ENCODE data around the gene WDSUB1.

WDSUB1 gene

GRCh38 chr2:159265171-159265576 lies 21.3 kb downstream of the WDSUB1 start:
- DNase-seq = peak; percentile 90

DNA sequence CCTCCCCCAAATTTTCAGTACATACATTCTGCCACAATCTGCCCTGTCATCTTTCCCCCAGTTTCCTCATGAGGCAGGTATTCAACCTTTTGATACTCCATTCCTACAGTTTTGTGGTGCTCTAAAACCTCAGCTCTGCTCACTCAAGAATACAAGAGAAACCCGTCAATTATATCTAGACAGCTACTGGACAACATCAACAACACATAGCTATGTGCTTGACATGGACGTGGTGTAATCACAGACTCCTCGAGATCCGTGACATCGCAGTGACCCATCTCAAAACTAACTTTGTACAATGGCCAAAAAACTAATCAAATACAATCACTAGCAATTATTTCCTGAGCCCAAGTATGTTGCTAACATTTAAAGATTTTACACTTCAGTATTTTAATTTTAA lies 23.6 kb downstream of the WDSUB1 start:
- DNase-seq = no peak

GRCh38 chr2:159262226-159262625 lies 24.3 kb downstream of the WDSUB1 start:
- no peak for DNase-seq

- no peak for DNase-seq
Observed at GRCh38 chr2:159256159-159256558, 30.3 kb downstream of the WDSUB1 start.

DNA sequence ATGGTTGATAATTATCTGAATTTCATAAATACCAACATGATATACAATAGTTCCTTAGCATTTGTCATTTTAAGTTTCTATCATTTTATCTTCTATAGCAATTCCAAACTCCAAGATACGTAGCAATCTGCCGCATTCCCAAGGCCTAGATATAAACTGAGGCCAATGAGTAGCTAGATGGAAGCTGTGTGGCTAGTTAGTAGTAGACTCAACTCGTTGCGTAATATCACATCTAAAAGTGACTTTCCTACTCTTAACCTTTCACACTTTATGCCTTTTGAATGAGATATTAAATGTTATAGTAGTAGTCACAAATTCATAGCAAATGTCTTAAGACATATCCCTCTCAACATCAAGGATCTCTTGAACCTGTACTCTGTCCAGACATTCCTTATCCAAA lies 33.6 kb downstream of the WDSUB1 start:
- no peak for DNase-seq

GRCh38 chr2:159251296-159252173 lies 35.0 kb downstream of the WDSUB1 start:
- DNase-seq = no peak

DNA sequence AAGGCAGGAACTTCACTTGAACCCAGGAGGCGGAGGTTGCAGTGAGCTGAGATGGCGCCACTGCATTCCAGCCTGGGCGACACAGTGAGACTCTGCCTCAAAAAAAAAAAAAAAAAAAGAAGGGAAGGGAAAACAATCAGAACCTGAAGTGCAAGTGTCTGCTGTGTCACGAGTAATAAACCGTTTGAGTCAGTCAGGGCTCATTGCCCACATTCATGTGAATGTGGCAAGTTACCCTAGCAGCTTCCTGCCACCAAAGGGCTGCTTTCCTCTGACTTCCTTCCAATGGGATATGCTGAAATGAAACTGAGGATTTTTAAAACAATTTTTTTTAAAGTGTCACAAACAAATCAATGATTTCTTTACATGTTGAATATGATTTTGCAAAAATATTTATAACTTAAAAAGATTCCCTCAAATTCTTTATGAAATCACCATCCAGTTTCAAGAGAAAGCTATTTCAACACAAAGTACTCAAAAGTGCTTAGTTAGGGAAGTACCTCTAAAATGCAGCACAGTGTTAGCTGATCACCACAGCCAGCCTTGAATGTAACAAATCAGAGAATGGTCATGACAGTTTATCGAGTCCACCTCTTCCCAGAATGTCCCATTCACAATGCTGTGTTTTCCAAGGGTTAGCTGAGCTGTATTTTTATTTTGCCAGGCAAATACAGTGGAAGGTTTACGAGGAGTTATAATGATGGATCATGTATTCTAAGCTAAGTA lies 36.4 kb downstream of the WDSUB1 start:
- DNase-seq = peak; percentile 30

GRCh38 chr2:159246325-159246988 lies 40.0 kb downstream of the WDSUB1 start:
- DNase-seq = no peak

- no peak for DNase-seq
Observed at GRCh38 chr2:159243529-159243928, 43.0 kb downstream of the WDSUB1 start.

DNA sequence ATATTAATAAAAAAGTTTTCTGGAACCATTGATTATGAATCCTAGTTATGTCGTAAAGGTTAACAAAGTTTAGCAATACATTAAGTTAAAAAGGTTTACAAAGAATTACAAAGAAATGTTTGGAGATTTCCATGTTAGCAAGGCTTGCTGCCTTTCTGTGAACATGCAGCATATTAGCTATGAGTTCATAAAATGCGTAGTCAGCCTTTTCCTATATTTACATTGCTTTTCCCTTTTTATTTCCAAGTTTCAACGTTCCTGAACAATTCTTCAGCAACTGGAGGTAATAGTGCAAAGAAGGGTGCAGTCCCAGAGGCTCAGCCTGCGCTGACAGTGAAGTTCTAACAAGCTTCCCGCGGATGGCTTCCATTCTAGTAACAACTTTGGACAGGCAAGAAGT lies 51.6 kb downstream of the WDSUB1 start:
- DNase-seq = no peak

- no peak for DNase-seq
Observed at GRCh38 chr2:159232456-159233170, 53.9 kb downstream of the WDSUB1 start.

GRCh38 chr2:159230145-159230877 lies 56.2 kb downstream of the WDSUB1 start:
- DNase-seq = no peak

GRCh38 chr2:159229476-159230144 lies 56.9 kb downstream of the WDSUB1 start:
- no peak for DNase-seq

- DNase-seq = no peak
Observed at GRCh38 chr2:159228081-159228581, 58.4 kb downstream of the WDSUB1 start.

- no peak for DNase-seq
Observed at GRCh38 chr2:159227467-159227866, 59.0 kb downstream of the WDSUB1 start.

DNA sequence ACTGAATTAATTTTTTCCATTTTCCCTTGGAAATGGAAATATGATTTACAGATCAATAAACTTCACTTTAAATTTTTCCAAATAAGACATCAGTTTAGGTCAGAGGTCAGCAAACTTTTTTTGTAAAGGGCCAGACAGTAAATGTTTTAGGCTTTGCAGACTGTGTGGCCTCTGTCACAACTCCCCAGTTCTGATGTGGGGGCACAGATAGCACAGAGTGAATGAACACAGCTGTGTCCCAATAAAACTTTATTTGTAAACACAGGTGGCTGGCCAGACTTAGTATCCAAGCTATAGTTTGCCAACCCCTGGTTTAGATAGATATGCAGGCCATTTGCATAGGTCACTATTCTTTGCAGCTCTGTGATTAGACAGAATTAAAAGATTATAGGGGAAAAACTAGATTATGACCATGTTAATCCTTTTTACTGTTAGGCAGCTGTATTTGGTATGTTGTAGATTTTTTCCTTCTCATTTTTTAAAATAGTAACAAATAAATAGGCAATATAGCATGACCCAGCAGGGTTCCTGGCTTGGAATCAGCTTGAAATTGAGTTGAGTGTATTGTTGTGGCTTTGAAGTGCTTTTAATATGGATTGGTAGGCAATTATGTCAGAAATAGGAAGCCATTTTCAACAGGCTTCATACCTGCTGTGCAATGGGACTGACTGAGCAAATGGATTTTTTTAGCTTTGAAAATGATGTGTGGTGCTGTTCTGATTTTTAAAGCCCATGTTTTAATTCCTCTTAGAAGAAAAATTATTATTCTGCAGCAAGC lies 59.7 kb downstream of the WDSUB1 start:
- no peak for DNase-seq

DNA sequence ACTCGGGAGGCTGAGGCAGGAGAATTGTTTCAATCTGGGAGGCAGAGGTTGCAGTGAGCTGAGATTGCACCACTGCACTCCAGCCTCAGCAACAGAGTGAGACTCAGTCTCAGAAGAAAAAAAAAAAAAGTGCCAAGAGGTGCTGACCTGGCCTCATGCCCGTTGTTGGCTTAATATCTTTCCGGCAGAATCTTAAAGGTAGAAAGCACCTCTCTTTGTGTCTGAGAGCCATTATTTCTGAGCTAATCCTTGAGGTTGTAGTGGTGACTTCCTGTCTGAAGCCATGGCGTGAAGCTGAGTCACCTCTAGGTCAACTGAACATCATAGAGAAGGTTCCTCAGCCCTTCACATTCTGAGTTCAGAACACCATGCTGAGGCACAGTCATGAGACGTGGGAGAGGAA lies 60.4 kb downstream of the WDSUB1 start:
- peak; percentile 22 for DNase-seq

- DNase-seq = no peak
Observed at GRCh38 chr2:159225025-159226016, 61.2 kb downstream of the WDSUB1 start.
